Testis (tissue), 2 donors: Measurements from ENCODE around the gene FYCO1.

Source experiments
- POLR2A ChIP-seq: fragments of 450-650 bp; IDR thresholded peaks from one replicate; pipeline ENCODE4 v1.6.1; 2017; ENCODE audit warnings: antibody characterized with exemption, mild to moderate bottlenecking, moderate library complexity
- TF ChIP-seq, protein P1 (sequence below), 3 experiments: fragments of 450-650 bp in 2 of 3; fragments of 200-600 bp in 1 of 3; sonication (generic) in 1 of 3; IDR thresholded peaks; one replicate each; pipeline ENCODE4 v1.5.1; 2016 to 2019; ENCODE audit warnings: antibody characterized with exemption in 3 of 3, mild to moderate bottlenecking in 2 of 3, moderate library complexity in 1 of 3

DNA sequence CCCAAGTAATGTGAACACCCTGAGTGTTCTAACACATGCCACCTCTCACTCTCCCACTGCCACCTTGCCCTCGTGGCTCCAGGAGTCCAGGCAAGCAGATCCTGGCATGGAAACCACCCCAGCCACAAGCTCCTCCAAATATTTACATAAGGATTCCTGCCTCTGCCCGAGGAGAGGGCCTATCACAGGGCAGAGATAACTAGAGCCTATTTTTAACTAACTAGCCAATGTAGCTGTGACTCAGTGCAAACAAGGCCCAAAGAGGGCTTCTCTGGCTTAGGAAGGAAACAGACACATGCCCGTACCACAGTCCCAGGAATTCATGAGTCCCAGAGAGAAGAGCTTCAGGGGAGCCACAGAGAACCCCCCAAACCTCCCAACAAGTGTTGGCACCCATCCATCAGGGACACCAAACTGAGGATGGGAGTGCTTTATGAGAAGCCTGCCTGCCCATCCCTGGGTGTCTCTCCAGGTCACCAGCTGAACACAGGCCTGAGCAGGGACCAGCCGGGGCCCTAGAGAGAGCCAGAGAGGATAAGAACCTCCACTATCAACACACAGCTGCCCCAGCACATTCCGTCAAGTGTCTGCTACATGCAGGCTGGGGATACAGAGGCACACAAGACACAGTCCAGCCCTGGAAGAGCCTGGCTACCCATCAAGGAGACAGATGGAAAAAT, 9.2 kb downstream of the FYCO1 start:
- TF ChIP-seq, protein P1, sequence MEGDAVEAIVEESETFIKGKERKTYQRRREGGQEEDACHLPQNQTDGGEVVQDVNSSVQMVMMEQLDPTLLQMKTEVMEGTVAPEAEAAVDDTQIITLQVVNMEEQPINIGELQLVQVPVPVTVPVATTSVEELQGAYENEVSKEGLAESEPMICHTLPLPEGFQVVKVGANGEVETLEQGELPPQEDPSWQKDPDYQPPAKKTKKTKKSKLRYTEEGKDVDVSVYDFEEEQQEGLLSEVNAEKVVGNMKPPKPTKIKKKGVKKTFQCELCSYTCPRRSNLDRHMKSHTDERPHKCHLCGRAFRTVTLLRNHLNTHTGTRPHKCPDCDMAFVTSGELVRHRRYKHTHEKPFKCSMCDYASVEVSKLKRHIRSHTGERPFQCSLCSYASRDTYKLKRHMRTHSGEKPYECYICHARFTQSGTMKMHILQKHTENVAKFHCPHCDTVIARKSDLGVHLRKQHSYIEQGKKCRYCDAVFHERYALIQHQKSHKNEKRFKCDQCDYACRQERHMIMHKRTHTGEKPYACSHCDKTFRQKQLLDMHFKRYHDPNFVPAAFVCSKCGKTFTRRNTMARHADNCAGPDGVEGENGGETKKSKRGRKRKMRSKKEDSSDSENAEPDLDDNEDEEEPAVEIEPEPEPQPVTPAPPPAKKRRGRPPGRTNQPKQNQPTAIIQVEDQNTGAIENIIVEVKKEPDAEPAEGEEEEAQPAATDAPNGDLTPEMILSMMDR (IDR thresholded peaks at IDR 0.05), result no peak
- TF ChIP-seq POLR2A, result no peak
